HG03442 (cell line): ENCODE measurements around the gene HOXD9.

Experiments
- ATAC-seq: cut with Tn5 transposase; IDR thresholded peaks from one replicate; pipeline ENCODE4 v1.9.1; 2021; ENCODE audit warnings: mild to moderate bottlenecking, moderate library complexity; ENCODE audit not compliant: unreplicated experiment

Gene HOXD9

GRCh38 chr2:176122683-176123410 is at the start of gene HOXD9:
TSS of gene HOXD9 (plus strand) at chr2:176122719. CDS start at chr2:176122769, 50 bp downstream.
- no peak for ATAC-seq

GRCh38 chr2:176072951-176073904 is 49.3 kb upstream of the HOXD9 start:
- ATAC-seq, result no peak

- ATAC-seq, result no peak
Measured at GRCh38 chr2:176074919-176075425, 47.5 kb upstream of the HOXD9 start.

- no peak for ATAC-seq
Measured at GRCh38 chr2:176075481-176075880, 47.0 kb upstream of the HOXD9 start.

- no peak for ATAC-seq
Measured at GRCh38 chr2:176076063-176076462, 46.5 kb upstream of the HOXD9 start.

- ATAC-seq, result no peak
Measured at GRCh38 chr2:176076796-176077195, 45.7 kb upstream of the HOXD9 start.

- no peak for ATAC-seq
Measured at GRCh38 chr2:176078541-176079284, 43.8 kb upstream of the HOXD9 start.

- no peak for ATAC-seq
Measured at GRCh38 chr2:176079285-176079830, 43.2 kb upstream of the HOXD9 start.

- no peak for ATAC-seq
Measured at GRCh38 chr2:176079831-176080539, 42.5 kb upstream of the HOXD9 start.

GRCh38 chr2:176080540-176081375 is 41.8 kb upstream of the HOXD9 start:
- ATAC-seq, result no peak

- ATAC-seq, result no peak
Measured at GRCh38 chr2:176081376-176081836, 41.1 kb upstream of the HOXD9 start.

- ATAC-seq, result no peak
Measured at GRCh38 chr2:176081837-176082524, 40.5 kb upstream of the HOXD9 start.

GRCh38 chr2:176082525-176082823 is 40.0 kb upstream of the HOXD9 start:
- ATAC-seq, result no peak

- ATAC-seq, result no peak
Measured at GRCh38 chr2:176082824-176083751, 39.4 kb upstream of the HOXD9 start.

GRCh38 chr2:176083796-176084261 is 38.7 kb upstream of the HOXD9 start, which contains the start of gene EVX2:
TSS of gene EVX2 (minus strand) at chr2:176083962. CDS start at chr2:176083776, 186 bp downstream.
- ATAC-seq, result no peak

- no peak for ATAC-seq
Measured at GRCh38 chr2:176084611-176085119, 37.9 kb upstream of the HOXD9 start.

GRCh38 chr2:176085120-176085788 is 37.3 kb upstream of the HOXD9 start:
- no peak for ATAC-seq
